Upper lobe of left lung (tissue), 6 donors: ENCODE data around the gene DDIT3. TPM values are rescaled to one million over a fixed set of nuclear protein-coding genes. Genes with fewer than 3 reads are reported as not detected.

Experiments used
- ATAC-seq, 2 donors: fragments of 200-7000 bp; cut with Tn5 transposase; one replicate each; pipeline ENCODE4 v1.9.1; 2022; ENCODE audit warnings: mild to moderate bottlenecking in 2 of 2, moderate library complexity in 2 of 2; ENCODE audit not compliant: low FRiP score in 2 of 2
- DNase-seq, 2 donors: peaks; one replicate each; pipeline ENCODE4 v3.0.0-alpha.2; 2019 to 2020
- H3K27ac ChIP-seq, 4 donors: fragments of 200-600 bp; sonication (generic); one replicate each; pipeline ENCODE4 v1.5.1; 2016 to 2019
- H3K27me3 ChIP-seq, 4 donors: fragments of 200-600 bp; sonication (generic); one replicate each; pipeline ENCODE4 v1.5.1; 2017 to 2019
- H3K36me3 ChIP-seq, 4 donors: fragments of 200-600 bp; sonication (generic); one replicate each; pipeline ENCODE4 v1.5.1; 2016 to 2019
- H3K4me1 ChIP-seq, 4 donors: fragments of 200-600 bp; sonication (generic); one replicate each; pipeline ENCODE4 v1.5.1; 2018 to 2019
- H3K4me3 ChIP-seq, 4 donors: fragments of 200-600 bp; sonication (generic); one replicate each; pipeline ENCODE4 v1.5.1; 2017 to 2019; ENCODE audit warnings: mild to moderate bottlenecking in 2 of 4, moderate library complexity in 1 of 4
- H3K9me3 ChIP-seq, 4 donors: fragments of 200-600 bp; sonication (generic); one replicate each; pipeline ENCODE4 v1.5.1; 2018 to 2019
- EP300 ChIP-seq, 4 donors: sonication (generic); formaldehyde crosslinking; IDR thresholded peaks; one replicate each; pipeline ENCODE4 v1.5.1; 2017; ENCODE audit warnings: antibody characterized with exemption in 4 of 4, control low read depth in 2 of 4
- POLR2A ChIP-seq, 4 donors: fragments of 450-650 bp; IDR thresholded peaks; one replicate each; pipeline ENCODE4 v1.5.1; 2016 to 2017; ENCODE audit warnings: antibody characterized with exemption in 4 of 4, mild to moderate bottlenecking in 2 of 4
- POLR2AphosphoS5 ChIP-seq, 2 donors: sonication (generic); formaldehyde crosslinking; IDR thresholded peaks; one replicate each; pipeline ENCODE4 v1.5.1; 2017; ENCODE audit warnings: antibody characterized with exemption in 2 of 2
- WGBS, 2 donors: methylation state at CpG; one replicate each; pipeline ENCODE4 v1.1.5; 2017 to 2018; 5-methylcytosine and 5-hydroxymethylcytosine counted together
- small RNA-seq, 4 donors: library from RNA; depleted of rRNA; stranded (forward); fragments of <200 nt; gene quantifications; one replicate each; pipeline ENCODE3, GENCODE V24; 2016
- total RNA-seq, 6 donors: library from RNA; depleted of rRNA in 4 of 6; stranded (reverse); fragments of >200 nt in 4 of 6; gene quantifications; one replicate each; pipeline versions ENCODE4 v1.1.0 to v1.2.1, GENCODE V29; 2016 to 2021
- TF ChIP-seq, protein P1 (sequence below), 6 experiments: fragments of 450-650 bp in 4 of 6; fragments of 200-600 bp in 2 of 6; sonication (generic) in 2 of 6; IDR thresholded peaks; one replicate each; pipeline ENCODE4 v1.5.1; 2016 to 2019; ENCODE audit warnings: antibody characterized with exemption in 6 of 6
- donor health status: DM: no; HTN: no; CAD: no; lungs with moderate emphysema.
- donor health status: DM: no; HTN: yes; CAD: no; lungs with severe emphysema.

DDIT3 gene
- total RNA-seq, 6 donors from 2014 or later: 26.1 to 45.1 (median 33.1) TPM

DNA sequence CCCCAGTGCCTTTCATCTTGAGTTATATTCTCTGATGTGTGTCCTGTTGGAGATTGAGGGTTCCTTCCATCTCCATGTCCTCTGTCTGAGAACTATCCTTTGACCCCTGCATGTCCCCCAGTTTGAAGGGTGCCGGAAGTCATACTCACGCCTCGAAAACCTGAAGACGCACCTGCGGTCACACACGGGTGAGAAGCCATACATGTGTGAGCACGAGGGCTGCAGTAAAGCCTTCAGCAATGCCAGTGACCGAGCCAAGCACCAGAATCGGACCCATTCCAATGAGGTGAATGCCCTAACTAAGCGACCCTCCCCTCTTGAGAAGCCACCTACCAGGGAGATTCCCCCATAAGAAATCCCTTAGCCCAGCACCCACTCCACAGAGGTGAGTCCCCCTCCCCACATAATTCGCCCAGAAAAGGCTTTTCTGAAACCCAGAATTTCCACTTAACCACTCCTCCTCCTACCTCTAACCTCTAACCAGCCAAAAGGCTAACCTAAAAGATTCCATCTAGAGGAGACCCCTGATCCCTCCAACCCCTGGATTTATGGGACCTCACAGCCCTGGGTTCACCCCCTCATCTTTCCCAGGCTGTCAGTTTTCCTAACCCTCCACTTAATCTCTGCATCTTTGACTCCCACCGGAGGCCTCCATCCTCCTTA, 53.0 kb downstream of the DDIT3 start:
- Histone ChIP-seq H3K27me3 (no peaks in the 10 kb centered on the region), H3K27ac (no peak overlapping the region), H3K4me3 (no peak overlapping the region), H3K4me1 (peaks cover under 1 to 7% (median 5%) of the 10 kb centered on the region in 4 donors), H3K36me3 (peaks cover 0 to 14% (median 0%) of the 10 kb centered on the region in 4 donors), H3K9me3 (no peaks in the 10 kb centered on the region)
- TF ChIP-seq EP300 (IDR thresholded peaks at IDR 0.05) (no peak), POLR2AphosphoS5 (IDR thresholded peaks at IDR 0.05) (no peak), POLR2A (IDR thresholded peaks at IDR 0.05) (no peak)
- TF ChIP-seq, protein P1, sequence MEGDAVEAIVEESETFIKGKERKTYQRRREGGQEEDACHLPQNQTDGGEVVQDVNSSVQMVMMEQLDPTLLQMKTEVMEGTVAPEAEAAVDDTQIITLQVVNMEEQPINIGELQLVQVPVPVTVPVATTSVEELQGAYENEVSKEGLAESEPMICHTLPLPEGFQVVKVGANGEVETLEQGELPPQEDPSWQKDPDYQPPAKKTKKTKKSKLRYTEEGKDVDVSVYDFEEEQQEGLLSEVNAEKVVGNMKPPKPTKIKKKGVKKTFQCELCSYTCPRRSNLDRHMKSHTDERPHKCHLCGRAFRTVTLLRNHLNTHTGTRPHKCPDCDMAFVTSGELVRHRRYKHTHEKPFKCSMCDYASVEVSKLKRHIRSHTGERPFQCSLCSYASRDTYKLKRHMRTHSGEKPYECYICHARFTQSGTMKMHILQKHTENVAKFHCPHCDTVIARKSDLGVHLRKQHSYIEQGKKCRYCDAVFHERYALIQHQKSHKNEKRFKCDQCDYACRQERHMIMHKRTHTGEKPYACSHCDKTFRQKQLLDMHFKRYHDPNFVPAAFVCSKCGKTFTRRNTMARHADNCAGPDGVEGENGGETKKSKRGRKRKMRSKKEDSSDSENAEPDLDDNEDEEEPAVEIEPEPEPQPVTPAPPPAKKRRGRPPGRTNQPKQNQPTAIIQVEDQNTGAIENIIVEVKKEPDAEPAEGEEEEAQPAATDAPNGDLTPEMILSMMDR (IDR thresholded peaks at IDR 0.05): no peak
- ATAC-seq: no peak
- WGBS, 2 donors: 87 to 88% methylated on average over 6 to 12 of the region's 12 CpGs
- DNase-seq: no peak

Small RNA genes lying within 50 kb of the gene (small RNA-seq; reads per million reads assigned to genes)
- 0 to 0.07 (median 0) reads per million in 4 donors for gene MIR616

Other genes starting within 250 kb of the DDIT3 start
- gene R3HDM2, start 89.5 kb downstream of the DDIT3 start, total RNA-seq: 10 to 100 TPM; 39.2 to 94.3 (median 59.2) TPM
- gene INHBC, start 85.7 kb downstream of the DDIT3 start, total RNA-seq: not detected
- gene INHBE, start 65.2 kb downstream of the DDIT3 start, total RNA-seq: under 1 TPM in 1 of 6 donors, not detected in 5; 0.11 TPM
- 1 to 10 TPM in 2 of 6 donors, under 1 TPM in 2, not detected in 2; 0.69 to 3.0 (median 1.5) TPM for gene GLI1, start 60.7 kb downstream of the DDIT3 start, total RNA-seq
- gene ARHGAP9, start 40.6 kb downstream of the DDIT3 start, total RNA-seq: 100 to 1,000 TPM in 1 of 6 donors, 10 to 100 TPM in 5; 29.2 to 131 (median 43.7) TPM
- gene MARS1, start 32.4 kb downstream of the DDIT3 start, total RNA-seq: 100 to 1,000 TPM in 3 of 6 donors, 10 to 100 TPM in 3; 73.9 to 189 (median 101) TPM
- 100 to 1,000 TPM in 3 of 6 donors, 10 to 100 TPM in 3; 25.1 to 184 (median 94.7) TPM for gene MBD6, start 2.3 kb upstream of the DDIT3 start, total RNA-seq
- 100 to 1,000 TPM in 4 of 6 donors, 10 to 100 TPM in 2; 83.1 to 145 (median 110) TPM for gene DCTN2, start 26.7 kb upstream of the DDIT3 start, total RNA-seq
- under 1 TPM in 5 of 6 donors, not detected in 1; 0.06 to 0.39 (median 0.20) TPM for gene KIF5A, start 29.5 kb upstream of the DDIT3 start, total RNA-seq
- 10 to 100 TPM; 13.4 to 56.7 (median 30.7) TPM for gene PIP4K2C, start 70.7 kb upstream of the DDIT3 start, total RNA-seq
- 10 to 100 TPM; 12.8 to 44.0 (median 21.1) TPM for gene DTX3, start 84.3 kb upstream of the DDIT3 start, total RNA-seq
- 10 to 100 TPM in 2 of 6 donors, 1 to 10 TPM in 4; 6.6 to 78.6 (median 8.2) TPM for gene ARHGEF25, start 90.9 kb upstream of the DDIT3 start, total RNA-seq
- gene B4GALNT1, start 112.7 kb upstream of the DDIT3 start, total RNA-seq: 1 to 10 TPM in 1 of 6 donors, under 1 TPM in 5; under 0.01 to 2.6 (median 0.80) TPM
- gene OS9, start 173.6 kb upstream of the DDIT3 start, total RNA-seq: 100 to 1,000 TPM; 171 to 305 (median 278) TPM
- gene AGAP2, start 218.2 kb upstream of the DDIT3 start, total RNA-seq: 1 to 10 TPM; 2.0 to 7.3 (median 5.8) TPM
- gene TSPAN31, start 224.5 kb upstream of the DDIT3 start, total RNA-seq: 10 to 100 TPM; 16.8 to 54.6 (median 37.3) TPM
- gene CDK4, start 231.8 kb upstream of the DDIT3 start, total RNA-seq: 100 to 1,000 TPM in 2 of 6 donors, 10 to 100 TPM in 4; 38.5 to 109 (median 62.5) TPM
- gene MARCHF9, start 234.6 kb upstream of the DDIT3 start, total RNA-seq: 10 to 100 TPM; 15.4 to 36.7 (median 21.3) TPM
- gene CYP27B1, start 246.6 kb upstream of the DDIT3 start, total RNA-seq: 1 to 10 TPM in 4 of 6 donors, under 1 TPM in 1, not detected in 1; 0.98 to 5.2 (median 2.5) TPM